NCI-H2171 (cell line): ENCODE measurements around the gene SRGAP2C.
"Not testable (repeated sequence)": the region's sequence is repeated elsewhere in the genome, so short reads cannot be mapped to it uniquely, and the experiment has no call there.

Experiments used
- DNase-seq: peaks from one replicate; lab custom pipeline; 2025; lab: John Stamatoyannopoulos, UW

SRGAP2C gene

GRCh38 chr1:121337958-121338357, 153.2 kb downstream of the SRGAP2C start:
- DNase-seq, result not testable (repeated sequence)

- DNase-seq, result not testable (repeated sequence)
These were observed 154.8 kb downstream of the SRGAP2C start for GRCh38 chr1:121339611-121340010.

- not testable (repeated sequence) for DNase-seq
These were observed 158.6 kb downstream of the SRGAP2C start for GRCh38 chr1:121343311-121343906.

- not testable (repeated sequence) for DNase-seq
These were observed 159.6 kb downstream of the SRGAP2C start for GRCh38 chr1:121344355-121344754.

GRCh38 chr1:121346654-121347053, 161.9 kb downstream of the SRGAP2C start:
- not testable (repeated sequence) for DNase-seq

- DNase-seq, result not testable (repeated sequence)
These were observed 162.7 kb downstream of the SRGAP2C start for GRCh38 chr1:121347476-121347875.

GRCh38 chr1:121348115-121348514, 163.3 kb downstream of the SRGAP2C start:
- DNase-seq, result not testable (repeated sequence)

GRCh38 chr1:121349332-121349967, 164.7 kb downstream of the SRGAP2C start:
- not testable (repeated sequence) for DNase-seq

GRCh38 chr1:121355711-121356420, 171.1 kb downstream of the SRGAP2C start:
- DNase-seq, result not testable (repeated sequence)

GRCh38 chr1:121356819-121357218, 172.0 kb downstream of the SRGAP2C start:
- not testable (repeated sequence) for DNase-seq

- not testable (repeated sequence) for DNase-seq
These were observed 175.8 kb downstream of the SRGAP2C start for GRCh38 chr1:121360531-121360930.

GRCh38 chr1:121361451-121362233, 176.9 kb downstream of the SRGAP2C start:
- not testable (repeated sequence) for DNase-seq

- DNase-seq, result not testable (repeated sequence)
These were observed 177.6 kb downstream of the SRGAP2C start for GRCh38 chr1:121362234-121362883.

GRCh38 chr1:121365316-121365715, 180.5 kb downstream of the SRGAP2C start:
- not testable (repeated sequence) for DNase-seq

GRCh38 chr1:121365723-121366122, 180.9 kb downstream of the SRGAP2C start:
- not testable (repeated sequence) for DNase-seq

- DNase-seq, result not testable (repeated sequence)
These were observed 181.4 kb downstream of the SRGAP2C start for GRCh38 chr1:121366171-121366570.

- DNase-seq, result not testable (repeated sequence)
These were observed 184.1 kb downstream of the SRGAP2C start for GRCh38 chr1:121368910-121369309.

- not testable (repeated sequence) for DNase-seq
These were observed 185.2 kb downstream of the SRGAP2C start for GRCh38 chr1:121369959-121370358.

GRCh38 chr1:121374851-121375367, 190.1 kb downstream of the SRGAP2C start:
- not testable (repeated sequence) for DNase-seq

- DNase-seq, result not testable (repeated sequence)
These were observed 192.2 kb downstream of the SRGAP2C start for GRCh38 chr1:121376986-121377385.

GRCh38 chr1:121378757-121379156, 194.0 kb downstream of the SRGAP2C start:
- DNase-seq, result not testable (repeated sequence)
